HepG2 (cell line): Measurements from ENCODE around the gene MGMT. TPM values are rescaled to one million over a fixed set of nuclear protein-coding genes. Genes with fewer than 3 reads are reported as not detected.

Source experiments
- ATAC-seq: fragments of 200-7000 bp; cut with Tn5 transposase; 3 replicates; pipeline ENCODE4 v1.9.1; 2020; ENCODE audit warnings: mild to moderate bottlenecking, moderate library complexity
- BruUV-seq: library from RNA; stranded (reverse); fragments of 400-500 nt; replicated peaks from 2 replicates; lab custom pipeline; 2021; lab: Mats Ljungman, UMichigan
- CTCF ChIA-PET: fragments of 300-600 bp; formaldehyde crosslinking; extraction: SDS; loops from one replicate; lab custom pipeline; 2021; ENCODE audit warnings: low total read pairs, inconsistent platforms, low intra/inter-chr PET ratio; lab: Yijun Ruan, JAX
- POLR2A ChIA-PET: fragments of 350-600 bp; sonication (Branson Sonifier 250); formaldehyde crosslinking; loops from one replicate; lab custom pipeline; 2020; ENCODE audit warnings: antibody characterized with exemption, inconsistent platforms; lab: Yijun Ruan, JAX
- DNase-seq: peaks from one replicate; pipeline ENCODE4 v3.0.0-alpha.2; 2015; ENCODE audit warnings: low spot score
- FAIRE-seq: peaks from 3 replicates; lab custom pipeline; 2011; peaks lifted over from hg19 to GRCh38; lab: Jason Lieb, UNC
- H2AFZ ChIP-seq: one replicate; pipeline ENCODE4 v1.6.1; 2011; ENCODE audit warnings: low read length, inconsistent platforms
- H3K27ac ChIP-seq: fragments of 300-600 bp; 3 replicates; pipeline ENCODE4 v1.8.0; 2011; ENCODE audit warnings: mixed run types, mild to moderate bottlenecking, mixed read lengths, low read length, inconsistent platforms; ENCODE audit not compliant: insufficient read depth; ENCODE audit errors: extremely low read length
- H3K27me3 ChIP-seq, 2 experiments: fragments of 200-600 bp in 1 of 2; 2 replicates in 1 of 2; 3 replicates in 1 of 2; pipeline versions ENCODE4 v1.6.0 to v1.8.0; 2011; ENCODE audit warnings: low read length in 2 of 2, mild to moderate bottlenecking in 2 of 2, moderate library complexity in 2 of 2, inconsistent platforms in 1 of 2; ENCODE audit not compliant: insufficient read depth in 2 of 2, control insufficient read depth in 1 of 2
- H3K36me3 ChIP-seq, 2 experiments: fragments of 200-600 bp in 1 of 2; replicated peaks in 1 of 2; 2 replicates in 1 of 2; 3 replicates in 1 of 2; pipeline versions ENCODE4 v1.5.1 to v1.8.0; 2011; ENCODE audit warnings: low read length in 2 of 2, inconsistent platforms in 1 of 2; ENCODE audit not compliant: insufficient read depth in 2 of 2, control insufficient read depth in 1 of 2
- H3K4me1 ChIP-seq: 2 replicates; pipeline ENCODE4 v1.5.1; 2012; ENCODE audit warnings: low read length, inconsistent platforms; ENCODE audit not compliant: insufficient read depth
- H3K4me2 ChIP-seq: 2 replicates; pipeline ENCODE4 v1.6.0; 2011; ENCODE audit warnings: low read depth, low read length, inconsistent platforms
- H3K4me3 ChIP-seq, 3 experiments: fragments of 200-600 bp in 1 of 3; sonication (generic), shearing (Covaris generic) in 1 of 3; replicated peaks in 1 of 3; 2 replicates each; pipeline ENCODE4 v1.5.1; 2011 to 2016; ENCODE audit warnings: low read length in 3 of 3, inconsistent platforms in 2 of 3, low read depth in 2 of 3, mild to moderate bottlenecking in 2 of 3, control low read depth in 1 of 3, mixed read lengths in 1 of 3; ENCODE audit not compliant: insufficient read depth in 1 of 3
- H3K79me2 ChIP-seq: one replicate; pipeline ENCODE4 v1.6.1; 2011; ENCODE audit warnings: low read length, inconsistent platforms; ENCODE audit not compliant: insufficient read depth
- H3K9ac ChIP-seq: 2 replicates; pipeline ENCODE4 v1.6.0; 2011; ENCODE audit warnings: mild to moderate bottlenecking, low read depth, low read length, inconsistent platforms; ENCODE audit not compliant: insufficient read depth
- H3K9me3 ChIP-seq: 2 replicates; pipeline ENCODE4 v1.5.1; 2012; ENCODE audit warnings: mild to moderate bottlenecking, low read length
- H4K20me1 ChIP-seq: 2 replicates; pipeline ENCODE4 v1.6.0; 2011; ENCODE audit warnings: inconsistent platforms, mild to moderate bottlenecking, low read length, moderate library complexity; ENCODE audit not compliant: insufficient read depth
- PRMT3 ChIP-seq: sonication (generic); formaldehyde crosslinking; IDR thresholded peaks from 2 replicates; pipeline ENCODE4 v1.8.1; 2022; ENCODE audit warnings: low read depth, mild to moderate bottlenecking, moderate library complexity, missing genetic modification reagents, borderline replicate concordance
- U2AF1 ChIP-seq: fragments of 200-400 bp; formaldehyde crosslinking; optimal IDR thresholded peaks from 2 replicates; pipeline ENCODE3; 2017; ENCODE audit warnings: mild to moderate bottlenecking, low read depth, low read length
- ZNF17 ChIP-seq: sonication (generic); formaldehyde crosslinking; IDR thresholded peaks from 2 replicates; pipeline ENCODE4 v1.5.0; 2020; ENCODE audit warnings: mild to moderate bottlenecking, missing genetic modification reagents
- ZNF510 ChIP-seq: sonication (generic); formaldehyde crosslinking; IDR thresholded peaks from 2 replicates; pipeline ENCODE4 v1.4.0; 2020; ENCODE audit warnings: low read depth, mild to moderate bottlenecking, missing genetic modification reagents
- ZNF703 ChIP-seq: sonication (generic); formaldehyde crosslinking; IDR thresholded peaks from 2 replicates; pipeline ENCODE4 v1.5.1; 2020; ENCODE audit warnings: missing genetic modification reagents, mild to moderate bottlenecking, moderate library complexity, borderline replicate concordance
- WGBS: methylation state at CpG from one replicate; pipeline ENCODE4 v1.1.6; 2017; ENCODE audit warnings: low lambda C conversion rate; 5-methylcytosine and 5-hydroxymethylcytosine counted together
- in situ Hi-C: cut with HindIII; loops from 2 replicates; pipeline ENCODE4 v1.10.0; 2017; ENCODE audit warnings: low pct_unique_long_range_greater_than_20kb; ENCODE audit not compliant: extremely low pct_ligation_motif_present
- intact Hi-C: fragments of 100-400 bp; cut with micrococcal nuclease; formaldehyde crosslinking; loops from one replicate; pipeline ENCODE4 v1.10.0; 2022; ENCODE audit not compliant: unreplicated experiment
- polyA plus RNA-seq, 8 experiments: library from polyadenylated mRNA; depleted of rRNA in 3 of 8; stranded (reverse) in 7 of 8; unstranded in 1 of 8; fragments of >200 nt; fragmentation: Illumina TruSeq in 4 of 8; extraction: Trizol in 4 of 8; gene quantifications; 2 replicates each; pipeline versions ENCODE4 v1.2.1 to v1.2.3, GENCODE V29; 2011 to 2016; ENCODE audit warnings: low read depth in 4 of 8, missing spikeins in 1 of 8, mixed read lengths in 1 of 8; ENCODE audit not compliant: insufficient read depth in 1 of 8
- total RNA-seq, 5 experiments: library from RNA; depleted of rRNA; stranded (reverse); fragments of >200 nt; fragmentation: Illumina TruSeq; extraction: Trizol; gene quantifications; 2 replicates each; pipeline ENCODE4 v1.2.3, GENCODE V29; 2016; ENCODE audit warnings: low read depth in 1 of 5
- TF ChIP-seq, protein P1 (sequence below): sonication (generic); formaldehyde crosslinking; IDR thresholded peaks from 2 replicates; pipeline ENCODE4 v1.5.0; 2020; ENCODE audit warnings: missing genetic modification reagents, mild to moderate bottlenecking, borderline replicate concordance

The MGMT gene
- total and polyA plus RNA-seq, 2 of the 13 experiments (the other 11 are each of a cell fraction or from before 2014, with no cell fraction given) = 12.0 to 19.5 TPM

DNA sequence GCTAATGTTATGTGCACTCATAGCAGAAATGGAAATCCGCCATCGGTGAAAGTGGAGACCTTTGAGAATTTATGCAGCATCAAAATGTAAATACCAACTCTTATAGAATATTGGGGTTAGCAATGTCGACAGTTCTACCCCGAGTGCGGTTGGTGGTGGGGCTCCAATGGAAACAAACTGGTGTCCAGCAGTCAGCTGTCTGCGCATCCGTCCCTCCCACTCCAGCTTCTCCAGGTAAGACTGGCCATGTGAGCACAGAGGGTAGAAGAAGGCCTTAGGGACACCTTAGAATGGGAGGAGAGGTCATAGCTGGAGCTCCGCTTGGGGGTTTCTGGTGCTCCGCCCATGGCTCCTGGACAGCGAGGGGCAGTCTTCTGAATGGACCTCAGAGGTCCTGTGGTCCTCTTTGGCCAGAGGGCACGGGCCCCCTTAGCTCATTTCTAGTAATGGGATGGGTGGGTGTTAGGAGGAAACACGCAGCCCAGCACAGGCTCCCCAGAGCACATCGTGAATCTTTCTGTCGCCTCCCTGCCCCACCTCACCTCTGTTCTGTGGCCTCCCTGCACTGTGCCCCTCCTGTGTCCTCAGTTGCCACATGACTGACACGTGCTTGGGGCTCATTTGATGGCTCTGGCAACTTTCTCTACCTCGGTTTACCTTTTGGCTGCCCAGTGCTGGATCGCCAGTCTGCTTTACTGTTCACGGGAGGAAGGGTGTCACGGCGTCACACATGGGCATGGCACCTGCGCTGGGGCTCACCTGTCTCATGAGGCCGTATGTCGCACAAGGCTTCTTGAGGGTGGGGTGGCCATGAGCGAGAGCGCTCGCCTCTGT is 50.0 kb downstream of the MGMT start:
- FAIRE-seq (no peak), ATAC-seq (no peak), DNase-seq (no peak)
- no peak overlapping the region for H2AFZ ChIP-seq
- no peak overlapping the region for H3K9ac ChIP-seq
- H3K9me3 ChIP-seq = peaks cover 22% of the 10 kb centered on the region; the same call in 1 of the 2 replicates
- no peaks in the 10 kb centered on the region for H4K20me1 ChIP-seq
- H3K79me2 ChIP-seq = peaks cover 4% of the 10 kb centered on the region
- 86% methylated on average over 16 of the region's 26 CpGs for WGBS
- ChIA-PET CTCF (no interaction called here), POLR2A (no interaction called here)
- H3K4me1 ChIP-seq = peaks cover 11% of the 10 kb centered on the region
- TF ChIP-seq ZNF510 (CRISPR knock-in tag) = no peak
- no peak for TF ChIP-seq ZNF703 (CRISPR knock-in tag)
- TF ChIP-seq, protein P1, sequence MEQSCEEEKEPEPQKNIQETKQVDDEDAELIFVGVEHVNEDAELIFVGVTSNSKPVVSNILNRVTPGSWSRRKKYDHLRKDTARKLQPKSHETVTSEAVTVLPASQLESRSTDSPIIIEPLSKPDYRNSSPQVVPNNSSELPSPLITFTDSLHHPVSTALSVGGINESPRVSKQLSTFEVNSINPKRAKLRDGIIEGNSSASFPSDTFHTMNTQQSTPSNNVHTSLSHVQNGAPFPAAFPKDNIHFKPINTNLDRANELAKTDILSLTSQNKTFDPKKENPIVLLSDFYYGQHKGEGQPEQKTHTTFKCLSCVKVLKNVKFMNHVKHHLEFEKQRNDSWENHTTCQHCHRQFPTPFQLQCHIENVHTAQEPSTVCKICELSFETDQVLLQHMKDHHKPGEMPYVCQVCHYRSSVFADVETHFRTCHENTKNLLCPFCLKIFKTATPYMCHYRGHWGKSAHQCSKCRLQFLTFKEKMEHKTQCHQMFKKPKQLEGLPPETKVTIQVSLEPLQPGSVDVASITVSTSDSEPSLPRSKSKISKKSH (CRISPR knock-in tag) = no peak
- TF ChIP-seq U2AF1 = no peak
- no peak for TF ChIP-seq PRMT3 (CRISPR knock-in tag)
- no peak for TF ChIP-seq ZNF17 (CRISPR knock-in tag)
- no peaks in the 10 kb centered on the region for H3K36me3 ChIP-seq
- BruUV-seq = no TSS peak
- intact Hi-C loops (no loop called here), in situ Hi-C loops (no loop called here)
- H3K4me3 ChIP-seq = no peak overlapping the region
- H3K4me2 ChIP-seq = no peak overlapping the region
- H3K27ac ChIP-seq = no peak overlapping the region
- H3K27me3 ChIP-seq = no peaks in the 10 kb centered on the region
